ENCODE measurements around the gene SEZ6L2. TPM values are rescaled to one million over a fixed set of nuclear protein-coding genes. Genes with fewer than 3 reads are reported as not detected.

SEZ6L2 gene
- total RNA-seq, 4 donors from 2014 or later = 0.84 to 4.9 (median 1.3) TPM

DNA sequence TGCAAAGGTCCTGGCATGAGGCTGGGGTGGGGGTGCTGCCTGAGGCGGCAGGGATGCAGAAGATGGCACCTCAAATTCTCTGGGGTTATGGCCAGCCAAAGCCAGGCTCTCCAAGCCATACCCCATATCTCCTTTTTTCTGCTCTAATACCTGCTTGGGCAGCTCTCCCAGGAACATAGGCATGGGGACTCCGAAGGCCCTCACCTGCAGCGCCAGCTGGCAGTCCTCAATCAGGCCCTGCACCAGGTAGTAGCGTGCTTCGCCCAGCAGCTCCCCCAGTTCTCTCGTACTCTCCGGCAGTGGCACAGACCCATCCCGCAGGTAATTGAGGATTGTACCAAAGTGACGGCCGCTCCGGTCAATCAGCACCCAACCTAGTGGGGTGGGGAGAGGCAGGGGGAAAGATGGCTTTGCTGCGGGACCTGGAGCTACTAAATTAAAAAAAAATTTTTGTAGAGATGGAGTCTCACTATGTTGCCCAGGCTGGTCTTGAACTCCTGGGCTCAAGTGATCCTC is 23.7 kb upstream of the SEZ6L2 start:
- no peak overlapping the region for H3K27ac ChIP-seq
- peaks cover 0 to 49% (median 21%) of the 10 kb centered on the region in 3 donors for H3K36me3 ChIP-seq
- H3K4me1 ChIP-seq = peaks cover 0 to 39% (median 19%) of the 10 kb centered on the region in 4 donors
- TF ChIP-seq, protein P1, sequence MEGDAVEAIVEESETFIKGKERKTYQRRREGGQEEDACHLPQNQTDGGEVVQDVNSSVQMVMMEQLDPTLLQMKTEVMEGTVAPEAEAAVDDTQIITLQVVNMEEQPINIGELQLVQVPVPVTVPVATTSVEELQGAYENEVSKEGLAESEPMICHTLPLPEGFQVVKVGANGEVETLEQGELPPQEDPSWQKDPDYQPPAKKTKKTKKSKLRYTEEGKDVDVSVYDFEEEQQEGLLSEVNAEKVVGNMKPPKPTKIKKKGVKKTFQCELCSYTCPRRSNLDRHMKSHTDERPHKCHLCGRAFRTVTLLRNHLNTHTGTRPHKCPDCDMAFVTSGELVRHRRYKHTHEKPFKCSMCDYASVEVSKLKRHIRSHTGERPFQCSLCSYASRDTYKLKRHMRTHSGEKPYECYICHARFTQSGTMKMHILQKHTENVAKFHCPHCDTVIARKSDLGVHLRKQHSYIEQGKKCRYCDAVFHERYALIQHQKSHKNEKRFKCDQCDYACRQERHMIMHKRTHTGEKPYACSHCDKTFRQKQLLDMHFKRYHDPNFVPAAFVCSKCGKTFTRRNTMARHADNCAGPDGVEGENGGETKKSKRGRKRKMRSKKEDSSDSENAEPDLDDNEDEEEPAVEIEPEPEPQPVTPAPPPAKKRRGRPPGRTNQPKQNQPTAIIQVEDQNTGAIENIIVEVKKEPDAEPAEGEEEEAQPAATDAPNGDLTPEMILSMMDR (IDR thresholded peaks at IDR 0.05) = no peak
- TF ChIP-seq EP300 (IDR thresholded peaks at IDR 0.05) (no peak), POLR2A (IDR thresholded peaks at IDR 0.05) (no peak)
- DNase-seq (ENCODE audit: low spot score in 2 of 2) = no peak
- no peaks in the 10 kb centered on the region for H3K27me3 ChIP-seq
- 93 to 95% methylated on average over 12 of the region's 12 CpGs for whole genome bisulfite sequencing, 2 donors
- no peak overlapping the region for H3K4me3 ChIP-seq
- H3K9me3 ChIP-seq = no peaks in the 10 kb centered on the region

DNA sequence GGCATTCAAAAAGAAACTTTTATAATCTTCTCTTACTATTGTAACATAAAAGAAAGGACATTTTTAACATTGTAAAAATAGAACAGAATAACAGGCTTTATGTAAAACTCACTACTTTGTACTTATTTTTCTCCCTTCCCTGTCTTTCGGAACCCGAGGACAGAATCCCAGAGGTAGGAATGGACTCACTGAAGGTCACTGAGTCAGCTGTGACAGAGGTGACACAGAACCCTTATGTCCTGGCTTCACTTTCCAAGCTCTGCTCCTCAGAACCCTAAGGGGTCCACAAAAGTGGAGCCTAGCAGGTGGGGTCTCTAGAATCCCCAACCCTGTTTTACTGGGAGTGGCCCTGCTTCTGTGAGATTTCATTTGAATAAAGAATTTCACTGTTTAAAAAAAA is 23.0 kb upstream of the SEZ6L2 start:
- 71 to 84% methylated on average over 2 of the region's 2 CpGs for WGBS, 2 donors
- Histone ChIP-seq H3K27me3 (no peaks in the 10 kb centered on the region), H3K9me3 (no peaks in the 10 kb centered on the region), H3K4me1 (peaks cover 0 to 34% (median 15%) of the 10 kb centered on the region in 4 donors), H3K36me3 (peaks cover 0 to 53% (median 21%) of the 10 kb centered on the region in 3 donors), H3K4me3 (no peak overlapping the region), H3K27ac (no peak overlapping the region)
- TF ChIP-seq EP300 (IDR thresholded peaks at IDR 0.05) = no peak
- TF ChIP-seq, protein P1 (IDR thresholded peaks at IDR 0.05) = no peak
- TF ChIP-seq POLR2A (IDR thresholded peaks at IDR 0.05) = no peak
- DNase-seq (ENCODE audit: low spot score in 2 of 2) = no peak

DNA sequence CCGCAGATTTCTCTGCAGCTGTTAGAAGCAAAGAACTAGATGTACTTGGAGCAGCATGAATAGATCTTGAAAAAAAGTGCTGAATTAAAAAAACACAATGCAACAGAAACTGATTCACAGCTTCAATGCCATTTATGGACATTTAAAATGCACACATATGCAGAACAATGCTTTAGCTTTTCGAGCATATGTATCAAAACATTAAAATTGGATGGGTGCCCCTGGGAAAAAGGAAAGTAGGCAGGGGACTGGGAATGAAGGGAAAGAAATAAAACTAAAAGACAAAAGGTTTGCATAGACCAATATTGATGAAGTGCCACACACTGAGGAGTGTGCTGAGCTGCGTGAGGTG is 21.7 kb upstream of the SEZ6L2 start:
- H3K36me3 ChIP-seq = peaks cover 0 to 63% (median 21%) of the 10 kb centered on the region in 3 donors

DNA sequence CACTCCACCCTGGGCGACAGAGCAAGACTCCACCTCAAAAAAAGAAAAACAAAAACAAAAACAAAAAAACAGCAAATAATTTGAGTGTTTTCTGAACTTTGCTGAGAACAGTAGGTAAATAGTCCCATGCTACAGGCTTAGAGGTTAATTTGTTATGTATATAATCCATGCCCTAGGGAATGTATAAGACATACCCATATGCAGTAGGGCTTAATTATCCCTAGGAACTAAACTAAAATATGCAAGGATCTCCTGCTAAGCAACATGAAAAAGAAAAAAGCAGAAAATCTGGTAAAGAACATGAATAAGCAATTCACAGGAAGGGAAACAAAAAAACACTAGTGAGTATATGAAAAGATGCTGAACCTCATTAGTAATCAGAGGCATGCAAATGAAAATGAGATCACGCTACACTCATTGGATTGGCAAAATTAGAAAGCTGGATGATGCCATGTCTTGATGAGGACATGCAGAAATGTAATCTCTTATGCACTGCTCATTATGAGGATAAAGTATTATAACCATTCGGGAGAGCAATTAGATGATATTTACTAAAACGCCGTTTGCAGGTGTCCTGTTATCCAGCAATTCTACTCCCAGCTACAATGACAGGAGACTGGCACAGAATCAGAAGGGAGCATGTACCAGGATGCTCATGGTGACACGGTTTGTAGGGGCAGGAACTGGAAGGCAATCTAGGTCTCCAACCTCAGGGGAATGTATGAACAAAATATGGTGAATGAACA is 21.1 kb upstream of the SEZ6L2 start:
- peaks cover 0 to 63% (median 21%) of the 10 kb centered on the region in 3 donors for H3K36me3 ChIP-seq
- WGBS, 2 donors = 78 to 80% methylated on average over 6 of the region's 6 CpGs

More for the DNA sequence above, 21.7 kb upstream of the SEZ6L2 start:
- Histone ChIP-seq H3K27ac (peak overlapping the region in 1 of 4 donors; percentile 36), H3K9me3 (no peaks in the 10 kb centered on the region), H3K4me3 (no peak overlapping the region), H3K27me3 (no peaks in the 10 kb centered on the region), H3K4me1 (peaks cover 0 to 26% (median 8%) of the 10 kb centered on the region in 4 donors)
- 51 to 62% methylated on average over 3 of the region's 3 CpGs for WGBS, 2 donors
- no peak for DNase-seq (ENCODE audit: low spot score in 2 of 2)
- no peak for TF ChIP-seq EP300 (IDR thresholded peaks at IDR 0.05)
- TF ChIP-seq, protein P1 (IDR thresholded peaks at IDR 0.05) = no peak

DNA sequence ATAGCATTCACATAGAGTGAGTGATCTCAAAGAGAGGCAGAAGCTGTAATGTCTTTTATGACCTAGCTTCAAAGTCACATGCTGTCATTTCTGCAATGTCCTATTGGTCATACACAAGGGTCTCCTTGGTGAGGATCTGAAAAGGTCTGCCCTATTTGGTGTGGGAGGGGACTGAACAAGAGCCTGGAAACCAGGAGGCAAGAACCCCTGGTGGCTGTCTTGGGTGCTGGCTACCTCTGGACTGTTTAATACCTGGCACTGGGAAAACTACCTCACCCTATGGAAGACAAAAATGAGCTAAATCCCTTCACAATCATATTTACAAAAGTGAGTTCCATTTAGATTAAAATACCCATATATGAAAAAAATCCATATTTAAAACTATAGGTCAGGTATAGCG is 17.6 kb upstream of the SEZ6L2 start:
- H3K27me3 ChIP-seq = no peaks in the 10 kb centered on the region
- no peaks in the 10 kb centered on the region for H3K9me3 ChIP-seq
- 96 to 100% methylated on average over 1 of the region's 1 CpG for whole genome bisulfite sequencing, 2 donors
- H3K27ac ChIP-seq = no peak overlapping the region
- H3K4me1 ChIP-seq = peaks cover 0 to 1% (median 0%) of the 10 kb centered on the region in 4 donors
- H3K36me3 ChIP-seq = peaks cover 0 to 72% (median 12%) of the 10 kb centered on the region in 3 donors
- H3K4me3 ChIP-seq = no peak overlapping the region
- TF ChIP-seq EP300 (IDR thresholded peaks at IDR 0.05) (no peak), POLR2A (IDR thresholded peaks at IDR 0.05) (no peak)
- TF ChIP-seq, protein P1 (IDR thresholded peaks at IDR 0.05) = no peak
- no peak for DNase-seq (ENCODE audit: low spot score in 2 of 2)

More for the DNA sequence above, 21.1 kb upstream of the SEZ6L2 start:
- DNase-seq (ENCODE audit: low spot score in 2 of 2) = no peak
- Histone ChIP-seq H3K4me1 (peaks cover 0 to 26% (median 7%) of the 10 kb centered on the region in 4 donors), H3K4me3 (no peak overlapping the region), H3K9me3 (no peaks in the 10 kb centered on the region), H3K27me3 (no peaks in the 10 kb centered on the region), H3K27ac (no peak overlapping the region)
- TF ChIP-seq EP300 (IDR thresholded peaks at IDR 0.05) (no peak), POLR2A (IDR thresholded peaks at IDR 0.05) (no peak)
- TF ChIP-seq, protein P1 (IDR thresholded peaks at IDR 0.05) = no peak

Data from tibial nerve (tissue), 4 donors.